Adrenal gland (tissue), 12 donors: ENCODE measurements around the gene TGFB1I1. TPM values are rescaled to one million over a fixed set of nuclear protein-coding genes. Genes with fewer than 3 reads are reported as not detected.

Source experiments
- DNase-seq, 7 donors: peaks; one replicate each; pipeline ENCODE4 v3.0.0-alpha.2; 2019 to 2020
- H3K27ac ChIP-seq, 5 donors: fragments of 200-600 bp; sonication (generic) in 4 of 5; 1 replicate in 3 of 5; 2 replicates in 2 of 5; pipeline versions ENCODE4 v1.5.1 to v1.8.0; 2016 to 2020; ENCODE audit warnings: mild to moderate bottlenecking in 1 of 5
- H3K27me3 ChIP-seq: fragments of 200-600 bp; 2 replicates; pipeline ENCODE4 v1.8.0; 2021
- H3K36me3 ChIP-seq, 2 donors: fragments of 200-600 bp; replicated peaks in 1 of 2; 1 replicate in 1 of 2; 2 replicates in 1 of 2; pipeline versions ENCODE4 v1.5.1 to v1.8.0; 2018 to 2022
- H3K4me1 ChIP-seq, 2 donors: fragments of 200-600 bp; replicated peaks in 1 of 2; 1 replicate in 1 of 2; 2 replicates in 1 of 2; pipeline versions ENCODE4 v1.5.1 to v1.8.0; 2018 to 2021
- H3K4me3 ChIP-seq, 4 donors: fragments of 200-600 bp; sonication (generic) in 3 of 4; one replicate each; pipeline ENCODE4 v1.5.1; 2016 to 2018
- H3K9me3 ChIP-seq, 3 donors: fragments of 200-600 bp; sonication (generic) in 1 of 3; replicated peaks in 1 of 3; 1 replicate in 2 of 3; 2 replicates in 1 of 3; pipeline versions ENCODE4 v1.5.1 to v1.8.0; 2016 to 2021
- POLR2A ChIP-seq, 2 donors: fragments of 450-650 bp; IDR thresholded peaks; one replicate each; pipeline ENCODE4 v1.6.1; 2017; ENCODE audit warnings: antibody characterized with exemption in 2 of 2, mild to moderate bottlenecking in 2 of 2, moderate library complexity in 1 of 2
- WGBS, 4 donors: extraction: QIAGEN DNeasy Blood & Tissue Kit in 2 of 4; methylation state at CpG; one replicate each; pipeline versions ENCODE4 v1.1.5 to v1.1.7; 2013 to 2017; 5-methylcytosine and 5-hydroxymethylcytosine counted together
- intact Hi-C, 2 donors: fragments of 100-400 bp; cut with DNase I; formaldehyde crosslinking; loops; one replicate each; pipeline versions ENCODE4 v1.14.1 to v1.15.0; 2022 to 2023
- polyA plus RNA-seq, 3 donors: library from polyadenylated mRNA; stranded (reverse); fragments of 200-250 nt in 2 of 3; fragments of 350-450 nt in 1 of 3; fragmentation: Illumina TruSeq in 1 of 3; extraction: RNeasy Lipid Tissue Mini Kit (QIAGEN cat#74804) in 1 of 3; gene quantifications; one replicate each; pipeline ENCODE4 v1.2.3, GENCODE V29; 2013 to 2014
- total RNA-seq, 9 donors: library from RNA; depleted of rRNA in 4 of 9; stranded (reverse); fragments of >200 nt in 4 of 9; fragments of 120-200 nt in 1 of 9; fragmentation: NEBNext Ultra II Directional in 1 of 9; extraction: Animal tissue kit (Norgen Biotek cat#: 25700) in 1 of 9; gene quantifications; one replicate each; pipeline versions ENCODE4 v1.1.0 to v1.2.4, GENCODE V29; 2013 to 2023
- TF ChIP-seq, protein P1 (sequence below), 6 experiments: fragments of 450-650 bp in 4 of 6; fragments of 200-600 bp in 2 of 6; sonication (generic) in 1 of 6; IDR thresholded peaks; 1 replicate in 5 of 6; 2 replicates in 1 of 6; pipeline versions ENCODE4 v1.5.1 to v1.8.0; 2016 to 2021; ENCODE audit warnings: antibody characterized with exemption in 6 of 6, mild to moderate bottlenecking in 2 of 6, moderate library complexity in 1 of 6
- donor health status: healthy with polysubstance abuse.
- donor health status: Bipolar disorder and iron deficiency.
- donor health status: DM: yes; HTN: yes; CAD: no.
- donor health status: DM: no; HTN: no; CAD: no.
- donor health status: DM: no; HTN: no; CAD: no.
- donor health status: DM: yes; HTN: yes; CAD: no.

The TGFB1I1 gene
- total and polyA plus RNA-seq, 12 donors, result 4.5 to 62.7 (median 31.3) TPM

DNA sequence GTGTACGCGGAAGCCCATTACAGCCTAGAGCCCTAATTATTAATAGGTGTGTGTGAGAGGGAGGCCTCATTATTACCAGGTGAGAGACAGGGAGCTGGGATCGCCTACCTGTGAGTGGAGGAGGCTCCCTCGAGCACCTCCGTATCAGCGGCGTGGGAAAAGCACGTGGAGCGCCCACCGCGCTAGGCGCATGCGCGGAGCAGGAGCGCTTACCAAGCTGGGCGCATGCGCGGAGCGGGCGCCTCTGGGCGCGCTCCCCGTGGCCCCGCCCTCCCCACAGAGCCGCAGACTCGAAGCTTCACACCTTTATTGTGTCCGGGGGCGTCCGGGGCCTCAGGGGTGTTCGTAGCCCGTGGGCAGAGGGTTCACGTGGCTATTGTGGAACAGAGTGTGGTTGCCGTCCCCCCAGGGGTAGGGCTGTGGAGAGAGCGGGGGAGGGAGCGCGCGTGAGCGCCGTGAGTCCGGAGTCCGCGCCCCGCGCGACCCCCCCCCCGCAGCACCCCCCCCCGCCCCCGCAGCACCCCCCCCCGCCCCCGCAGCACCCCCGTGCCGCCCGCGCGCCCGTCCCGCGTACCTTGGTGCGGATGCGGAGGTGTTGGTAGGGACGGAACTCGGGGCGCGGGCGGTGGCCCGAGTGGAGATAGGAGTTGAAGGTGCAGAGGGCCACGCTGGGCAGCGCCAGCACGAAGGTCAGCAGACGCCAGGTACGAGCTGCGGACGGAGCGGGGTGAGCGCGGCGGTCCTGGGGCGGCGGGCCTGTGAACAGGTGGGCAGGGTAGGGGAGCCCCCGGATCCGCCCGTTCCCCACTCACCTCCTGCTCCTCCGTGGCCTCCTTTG lies 44.3 kb upstream of the TGFB1I1 start:
- TF ChIP-seq, protein P1, sequence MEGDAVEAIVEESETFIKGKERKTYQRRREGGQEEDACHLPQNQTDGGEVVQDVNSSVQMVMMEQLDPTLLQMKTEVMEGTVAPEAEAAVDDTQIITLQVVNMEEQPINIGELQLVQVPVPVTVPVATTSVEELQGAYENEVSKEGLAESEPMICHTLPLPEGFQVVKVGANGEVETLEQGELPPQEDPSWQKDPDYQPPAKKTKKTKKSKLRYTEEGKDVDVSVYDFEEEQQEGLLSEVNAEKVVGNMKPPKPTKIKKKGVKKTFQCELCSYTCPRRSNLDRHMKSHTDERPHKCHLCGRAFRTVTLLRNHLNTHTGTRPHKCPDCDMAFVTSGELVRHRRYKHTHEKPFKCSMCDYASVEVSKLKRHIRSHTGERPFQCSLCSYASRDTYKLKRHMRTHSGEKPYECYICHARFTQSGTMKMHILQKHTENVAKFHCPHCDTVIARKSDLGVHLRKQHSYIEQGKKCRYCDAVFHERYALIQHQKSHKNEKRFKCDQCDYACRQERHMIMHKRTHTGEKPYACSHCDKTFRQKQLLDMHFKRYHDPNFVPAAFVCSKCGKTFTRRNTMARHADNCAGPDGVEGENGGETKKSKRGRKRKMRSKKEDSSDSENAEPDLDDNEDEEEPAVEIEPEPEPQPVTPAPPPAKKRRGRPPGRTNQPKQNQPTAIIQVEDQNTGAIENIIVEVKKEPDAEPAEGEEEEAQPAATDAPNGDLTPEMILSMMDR (IDR thresholded peaks at IDR 0.05), result no peak
- no peak for TF ChIP-seq POLR2A (IDR thresholded peaks at IDR 0.05)
- Histone ChIP-seq H3K36me3 (no peaks in the 10 kb centered on the region), H3K4me1 (peaks cover 0 to 5% of the 10 kb centered on the region in 2 donors), H3K4me3 (peak overlapping the region in 1 of 4 donors; percentile 49), H3K27me3 (no peaks in the 10 kb centered on the region), H3K9me3 (no peaks in the 10 kb centered on the region), H3K27ac (peak overlapping the region in 1 of 5 donors; percentile 17)
- intact Hi-C loops, result no loop called here
- WGBS, 4 donors, result 12 to 42% (median 30%) methylated on average over 31 to 73 of the region's 83 CpGs
- DNase-seq, result peak; percentile 33 to 66 (median 51)

DNA sequence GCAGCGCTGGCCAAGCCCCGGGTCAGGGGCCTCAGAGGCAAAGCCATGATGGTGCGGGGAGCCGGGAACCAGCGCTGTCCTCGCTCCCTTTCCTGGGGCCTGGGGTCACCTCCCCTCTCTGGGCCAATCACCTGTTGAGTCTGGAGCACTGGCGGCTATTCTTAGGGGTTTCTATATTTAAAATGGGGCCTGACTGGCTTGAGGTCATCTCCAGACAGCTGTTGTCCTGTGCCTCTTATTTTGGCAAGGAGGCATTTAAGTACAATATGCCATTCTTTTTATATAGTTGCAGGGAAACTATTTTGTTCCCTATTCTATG lies 43.7 kb upstream of the TGFB1I1 start, which contains the start of gene COX6A2:
TSS of gene COX6A2 (minus strand) at position 82 of the 319 bp plus-strand sequence. CDS start at position 47, 35 bp downstream.
- peak within 1 kb of the TSS in 1 of 5 donors; percentile 17 for H3K27ac ChIP-seq
- intact Hi-C loops, result no loop called here
- no peaks in the 10 kb centered on the region for H3K9me3 ChIP-seq
- no peaks in the 10 kb centered on the region for H3K36me3 ChIP-seq
- H3K4me1 ChIP-seq, result peaks cover 0 to 5% of the 10 kb centered on the region in 2 donors
- DNase-seq, result no peak
- no peak for TF ChIP-seq POLR2A (IDR thresholded peaks at IDR 0.05)
- TF ChIP-seq, protein P1 (IDR thresholded peaks at IDR 0.05), result no peak
- WGBS, 4 donors, result 55 to 66% (median 64%) methylated on average over 6 to 7 of the region's 7 CpGs
- peak within 1 kb of the TSS in 1 of 4 donors; percentile 49 for H3K4me3 ChIP-seq
- no peaks in the 10 kb centered on the region for H3K27me3 ChIP-seq

DNA sequence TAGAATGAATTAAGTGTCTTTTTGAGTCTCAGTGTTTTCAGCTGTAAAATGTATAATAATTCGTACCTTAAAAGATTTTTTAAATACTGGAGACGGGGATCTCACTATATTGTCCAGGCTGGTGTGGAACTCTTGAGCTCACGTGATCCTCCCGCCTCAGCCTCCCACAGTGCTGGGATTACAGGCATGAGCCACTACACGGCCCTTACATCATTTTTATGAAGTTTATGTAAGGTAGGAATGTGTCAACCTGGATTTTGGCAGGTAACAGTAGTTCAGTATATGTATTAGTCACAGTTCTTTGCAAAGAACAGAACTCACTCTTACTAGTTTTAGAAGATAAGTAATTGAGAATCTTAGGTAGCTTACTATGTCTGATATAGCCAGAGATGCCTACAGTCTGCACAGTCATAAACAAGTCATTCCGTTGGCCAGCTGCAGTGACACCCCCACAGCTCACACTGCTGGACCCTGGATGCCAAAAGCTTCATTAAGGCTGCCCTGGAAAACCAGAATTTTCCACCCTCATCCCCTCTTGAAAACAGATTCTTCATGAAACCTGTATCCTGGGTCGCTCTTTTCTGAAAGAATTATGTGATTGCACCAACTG lies 43.2 kb upstream of the TGFB1I1 start:
- 77 to 84% (median 81%) methylated on average over 7 of the region's 7 CpGs for WGBS, 4 donors
- Histone ChIP-seq H3K27me3 (no peaks in the 10 kb centered on the region), H3K36me3 (no peaks in the 10 kb centered on the region), H3K4me3 (no peak overlapping the region), H3K4me1 (peaks cover 0 to 5% of the 10 kb centered on the region in 2 donors), H3K9me3 (no peaks in the 10 kb centered on the region), H3K27ac (no peak overlapping the region)
- no peak for DNase-seq
- intact Hi-C loops, result no loop called here
- TF ChIP-seq, protein P1 (IDR thresholded peaks at IDR 0.05), result no peak
- no peak for TF ChIP-seq POLR2A (IDR thresholded peaks at IDR 0.05)

DNA sequence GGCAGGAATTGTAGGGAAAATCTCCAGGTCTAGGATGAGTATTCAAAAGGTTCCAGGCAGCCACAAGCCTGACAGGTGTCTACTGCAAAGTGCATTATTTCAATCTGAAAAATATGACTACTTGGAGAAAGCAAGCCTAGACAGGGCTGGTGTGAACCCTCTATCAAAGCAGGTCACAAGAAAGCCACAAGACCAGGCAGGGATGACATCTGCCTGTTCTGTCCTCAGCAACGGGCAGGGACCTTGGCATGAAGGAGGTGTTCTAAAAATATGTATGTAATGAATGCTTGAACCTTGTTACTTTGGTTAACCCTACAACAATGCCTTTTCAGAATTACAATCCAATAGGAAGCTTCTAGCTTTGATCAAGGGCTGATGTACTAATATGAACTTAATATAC lies 42.6 kb upstream of the TGFB1I1 start:
- Histone ChIP-seq H3K27ac (no peak overlapping the region), H3K36me3 (no peaks in the 10 kb centered on the region), H3K9me3 (no peaks in the 10 kb centered on the region), H3K27me3 (no peaks in the 10 kb centered on the region), H3K4me3 (no peak overlapping the region), H3K4me1 (peaks cover 0 to 5% of the 10 kb centered on the region in 2 donors)
- no peak for TF ChIP-seq POLR2A (IDR thresholded peaks at IDR 0.05)
- TF ChIP-seq, protein P1 (IDR thresholded peaks at IDR 0.05), result no peak
- no peak for DNase-seq
- intact Hi-C loops, result no loop called here
- 5 to 17% (median 11%) methylated on average over 1 of the region's 1 CpG for WGBS, 4 donors
